ENCODE results near the gene SEPSECS. TPM values are rescaled to one million over a fixed set of nuclear protein-coding genes. Genes with fewer than 3 reads are reported as not detected.

The SEPSECS gene
- total RNA-seq (2021; ENCODE audit: unreplicated experiment) (10.6 TPM), Bru-seq, nascent RNA (percentile 77 among the genes with signal in this experiment), BruChase-seq, experiment 1, labeled RNA remaining after a 6-hour chase (percentile 73 among the genes with signal in this experiment), BruChase-seq, experiment 2, labeled RNA remaining after a 2-hour chase (percentile 82 among the genes with signal in this experiment)
- polyA plus RNA-seq (2012) = 3.7 and 6.6 TPM in 2 replicates
- long read RNA-seq, full-length matches to known transcripts = 11 of 20 reads
- long read RNA-seq, partial matches to known transcripts = 2 of 20 reads
- long read RNA-seq, other reads (novel, unspliced or antisense) = 7 of 20 reads

DNA sequence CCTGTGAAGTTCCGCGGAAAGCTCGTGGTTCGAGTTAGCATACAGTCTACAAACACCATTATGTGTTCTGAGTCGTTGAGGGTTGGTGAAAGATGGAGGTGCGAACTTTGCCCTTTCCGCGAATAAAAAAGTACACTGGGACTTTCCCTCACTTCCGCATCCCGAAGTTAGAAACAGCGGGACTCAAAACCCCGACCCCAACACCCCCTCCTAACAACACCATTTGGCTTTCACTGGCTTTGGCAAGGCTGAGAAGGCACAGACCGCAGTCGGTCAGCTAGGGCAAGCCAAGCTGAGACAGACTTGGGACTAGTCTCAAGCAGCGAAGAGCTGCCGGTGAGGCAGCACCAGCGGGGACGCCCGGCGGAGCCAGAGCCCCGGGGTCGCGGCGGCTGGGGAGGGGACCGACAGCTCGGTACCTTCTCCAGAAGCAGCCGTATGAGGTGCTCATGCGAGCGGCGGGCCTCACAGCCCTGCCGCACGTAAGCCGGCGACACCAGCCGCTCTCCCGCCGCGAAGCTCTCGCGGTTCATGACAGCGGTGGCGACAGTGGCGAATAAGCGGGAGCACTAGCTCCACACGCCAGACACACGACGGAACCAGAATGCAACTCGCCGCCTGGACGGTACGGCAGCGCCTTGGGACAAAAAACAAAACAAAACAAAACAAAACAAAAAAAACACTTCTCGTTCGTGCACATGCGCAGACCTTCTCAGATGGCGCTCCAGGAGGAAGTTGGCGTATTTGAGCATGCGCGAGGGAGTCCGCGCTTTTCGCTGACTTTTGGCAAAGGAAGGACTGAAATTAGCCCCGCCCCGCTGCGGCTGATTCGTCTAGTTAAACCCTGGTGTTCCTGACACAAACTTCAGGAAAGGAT lies at the start of gene SEPSECS:
Gene SEPSECS (minus strand): TSS at position 613 of the 877 bp plus-strand sequence. CDS start 80 bp downstream, at position 533.
- peak; percentile 96 for DNase-seq (ENCODE audit: low read depth, low spot score)
- ATAC-seq = peak; percentile 91
- Histone ChIP-seq H3K4me1 (ENCODE audit: control insufficient read depth in 1 of 2, insufficient read depth in 2 of 2, low read length in 2 of 2) (peaks cover 13 to 21% of the 10 kb centered on the region in 2 experiments), H3K9me3 (ENCODE audit: control insufficient read depth in 1 of 2, insufficient read depth in 1 of 2, low read depth in 1 of 2, low read length in 2 of 2) (no peaks in the 10 kb centered on the region), H3K9ac (ENCODE audit: low read length) (peak within 1 kb of the TSS; percentile 82), H4K20me1 (ENCODE audit: insufficient read depth) (no peaks in the 10 kb centered on the region), H2AFZ (ENCODE audit: low read depth, low read length, poor library complexity, severe bottlenecking) (peak within 1 kb of the TSS; percentile 66), H3K4me3 (replicated peaks in 1 of 2; ENCODE audit: low read depth in 1 of 2, low read length in 2 of 2) (peak within 1 kb of the TSS; percentile 76 to 93), H3K36me3 (ENCODE audit: control insufficient read depth in 1 of 2, insufficient read depth in 2 of 2, low read length in 2 of 2) (no peaks in the 10 kb centered on the region), H3K27ac (ENCODE audit: low read depth, low read length) (peak within 1 kb of the TSS; percentile 94), H3K79me2 (ENCODE audit: insufficient read depth, low read length) (peaks cover 11% of the 10 kb centered on the region), H3K27me3 (ENCODE audit: insufficient read depth, low read length) (no peaks in the 10 kb centered on the region), H3K9me2 (ENCODE audit: insufficient read depth) (no peaks in the 10 kb centered on the region), H3K4me2 (ENCODE audit: low read length) (peak within 1 kb of the TSS; percentile 85)
- BruUV-seq (replicated peaks) = no TSS peak
- ChIA-PET CTCF (interaction anchor here (0.7 to 2.3 kb wide), 4 partner anchors 17 to 207 kb away, joined by 4 to 11 read pairs (median 5); partner anchors contain the start of gene ZCCHC4), RAD21 (ENCODE audit: low non-redundant PET in 1 of 2, low total read pairs in 2 of 2, uncharacterized antibody in 2 of 2, unreplicated experiment in 2 of 2) (interaction anchor here in 1 of 2 experiments (0.7 kb wide), 1 partner anchor 203 kb away, joined by 3 read pairs; no protein-coding TSS in a partner anchor), POLR2A (interaction anchor here (0.8 to 2.1 kb wide), 3 partner anchors 13 to 27 kb away, joined by 3 to 11 read pairs (median 9); no protein-coding TSS in a partner anchor)
- intact Hi-C loops (cut with micrococcal nuclease) = loop anchor here (5.0 kb wide), 2 partner anchors 72 to 152 kb away; partner anchors contain the start of genes PI4K2B and ZCCHC4
- TF ChIP-seq RAD21 (IDR thresholded peaks at IDR 0.05; ENCODE audit: low read depth) (no peak), POLR2A (IDR thresholded peaks at IDR 0.05; ENCODE audit: borderline replicate concordance, extremely low read depth, insufficient read depth, insufficient read length) (peak; percentile 90), SIN3A (IDR thresholded peaks at IDR 0.05; ENCODE audit: low read depth) (peak; percentile 91), CBX3 (IDR thresholded peaks at IDR 0.05; ENCODE audit: low read depth) (peak; percentile 94), ATF3 (IDR thresholded peaks at IDR 0.05) (no peak), SRF (IDR thresholded peaks at IDR 0.05; ENCODE audit: low read depth) (no peak), ZFX (IDR thresholded peaks at IDR 0.05) (peak; percentile 30; the same call in 1 of the 2 replicates), JUND (IDR thresholded peaks at IDR 0.05) (no peak), EZH2phosphoT487 (IDR thresholded peaks at IDR 0.05; ENCODE audit: borderline replicate concordance) (no peak), ELF1 (IDR thresholded peaks at IDR 0.05; ENCODE audit: borderline replicate concordance, low read depth) (peak; percentile 39), TCF7L2 (IDR thresholded peaks at IDR 0.05; ENCODE audit: borderline replicate concordance, extremely low read depth, insufficient read depth, insufficient read length) (no peak), SP1 (IDR thresholded peaks at IDR 0.05; ENCODE audit: low read depth) (peak; percentile 79), POLR2AphosphoS5 (IDR thresholded peaks at IDR 0.05; ENCODE audit: low read depth, low read length) (peak; percentile 97), EGR1 (IDR thresholded peaks at IDR 0.05; ENCODE audit: low read depth) (no peak), FOSL1 (IDR thresholded peaks at IDR 0.05; ENCODE audit: low read depth) (no peak), EZH2 (IDR thresholded peaks at IDR 0.05) (no peak), YY1 (IDR thresholded peaks at IDR 0.05; ENCODE audit: extremely low read depth, insufficient replicate concordance, low read depth, low read length) (peak; percentile 47), ZNF274 (IDR thresholded peaks at IDR 0.05; ENCODE audit: low read depth, low read length) (no peak), CTCF (IDR thresholded peaks at IDR 0.05 in 2 of 3, conservative IDR thresholded peaks at IDR 0.05 in 1 of 3; ENCODE audit: borderline replicate concordance in 1 of 3, insufficient read depth in 1 of 3, low read depth in 2 of 3, low read length in 2 of 3) (no peak)
- TF ChIP-seq, protein P1, sequence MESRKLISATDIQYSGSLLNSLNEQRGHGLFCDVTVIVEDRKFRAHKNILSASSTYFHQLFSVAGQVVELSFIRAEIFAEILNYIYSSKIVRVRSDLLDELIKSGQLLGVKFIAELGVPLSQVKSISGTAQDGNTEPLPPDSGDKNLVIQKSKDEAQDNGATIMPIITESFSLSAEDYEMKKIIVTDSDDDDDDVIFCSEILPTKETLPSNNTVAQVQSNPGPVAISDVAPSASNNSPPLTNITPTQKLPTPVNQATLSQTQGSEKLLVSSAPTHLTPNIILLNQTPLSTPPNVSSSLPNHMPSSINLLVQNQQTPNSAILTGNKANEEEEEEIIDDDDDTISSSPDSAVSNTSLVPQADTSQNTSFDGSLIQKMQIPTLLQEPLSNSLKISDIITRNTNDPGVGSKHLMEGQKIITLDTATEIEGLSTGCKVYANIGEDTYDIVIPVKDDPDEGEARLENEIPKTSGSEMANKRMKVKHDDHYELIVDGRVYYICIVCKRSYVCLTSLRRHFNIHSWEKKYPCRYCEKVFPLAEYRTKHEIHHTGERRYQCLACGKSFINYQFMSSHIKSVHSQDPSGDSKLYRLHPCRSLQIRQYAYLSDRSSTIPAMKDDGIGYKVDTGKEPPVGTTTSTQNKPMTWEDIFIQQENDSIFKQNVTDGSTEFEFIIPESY (IDR thresholded peaks at IDR 0.05; ENCODE audit: extremely low read depth, insufficient replicate concordance, low read length) = peak; percentile 84
- TF ChIP-seq, protein P2, sequence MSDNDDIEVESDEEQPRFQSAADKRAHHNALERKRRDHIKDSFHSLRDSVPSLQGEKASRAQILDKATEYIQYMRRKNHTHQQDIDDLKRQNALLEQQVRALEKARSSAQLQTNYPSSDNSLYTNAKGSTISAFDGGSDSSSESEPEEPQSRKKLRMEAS (IDR thresholded peaks at IDR 0.05) = peak; percentile 93

All from HCT116 (cell line).